SK-N-SH treated with all-trans-retinoic acid at 6 μM for 48 hours (cell line): ENCODE data around the gene PEAR1.

Experiments used
- ATAC-seq: fragments of 200-7000 bp; cut with Tn5 transposase; 3 replicates; pipeline ENCODE4 v1.9.1; 2020; ENCODE audit warnings: mild to moderate bottlenecking, moderate library complexity
- CSDC2 ChIP-seq: fragments of 250-450 bp; sonication (Bioruptor Pico); IDR thresholded peaks from 2 replicates; pipeline ENCODE4 v1.5.0; 2020; ENCODE audit warnings: mild to moderate bottlenecking, moderate library complexity
- ESRRG ChIP-seq: fragments of 250-450 bp; sonication (Bioruptor Pico); IDR thresholded peaks from 2 replicates; pipeline ENCODE4 v1.6.1; 2021; ENCODE audit warnings: mild to moderate bottlenecking
- OSR1 ChIP-seq: fragments of 250-450 bp; sonication (Bioruptor Pico); IDR thresholded peaks from 2 replicates; pipeline ENCODE4 v1.8.0; 2022; ENCODE audit warnings: moderate library complexity, mild to moderate bottlenecking, inconsistent platforms
- PATZ1 ChIP-seq: fragments of 250-450 bp; sonication (Bioruptor Pico); IDR thresholded peaks from 2 replicates; pipeline ENCODE4 v1.8.0; 2020; ENCODE audit warnings: mild to moderate bottlenecking, moderate library complexity, borderline replicate concordance
- POU6F1 ChIP-seq: fragments of 250-450 bp; sonication (Bioruptor Pico); IDR thresholded peaks from 2 replicates; pipeline ENCODE4 v1.8.0; 2021; ENCODE audit warnings: low read depth, mild to moderate bottlenecking, moderate library complexity, borderline replicate concordance
- SNAI2 ChIP-seq: fragments of 250-450 bp; sonication (Bioruptor Pico); IDR thresholded peaks from 2 replicates; pipeline ENCODE4 v1.5.0; 2020; ENCODE audit warnings: mild to moderate bottlenecking, moderate library complexity
- TCF4 ChIP-seq: fragments of 250-450 bp; sonication (Bioruptor Pico); IDR thresholded peaks from 2 replicates; pipeline ENCODE4 v1.8.0; 2021; ENCODE audit warnings: mild to moderate bottlenecking, moderate library complexity, borderline replicate concordance
- TOX ChIP-seq: fragments of 250-450 bp; sonication (Bioruptor Pico); IDR thresholded peaks from 2 replicates; pipeline ENCODE4 v1.8.0; 2021; ENCODE audit warnings: mild to moderate bottlenecking, moderate library complexity, borderline replicate concordance
- ZFP3 ChIP-seq: fragments of 250-450 bp; sonication (Bioruptor Pico); IDR thresholded peaks from 2 replicates; pipeline ENCODE4 v1.5.0; 2020; ENCODE audit warnings: mild to moderate bottlenecking, moderate library complexity
- ZNF70 ChIP-seq: fragments of 450-650 bp; formaldehyde crosslinking; IDR thresholded peaks from 2 replicates; pipeline ENCODE4 v1.5.0; 2020; ENCODE audit warnings: mild to moderate bottlenecking, moderate library complexity
- ZNF8 ChIP-seq: fragments of 450-650 bp; formaldehyde crosslinking; IDR thresholded peaks from 2 replicates; pipeline ENCODE4 v1.5.0; 2020; ENCODE audit warnings: mild to moderate bottlenecking, moderate library complexity
- TF ChIP-seq, protein P1 (sequence below): fragments of 250-450 bp; sonication (Bioruptor Pico); IDR thresholded peaks from 2 replicates; pipeline ENCODE4 v1.5.0; 2020; ENCODE audit warnings: mild to moderate bottlenecking, moderate library complexity

The PEAR1 gene

DNA sequence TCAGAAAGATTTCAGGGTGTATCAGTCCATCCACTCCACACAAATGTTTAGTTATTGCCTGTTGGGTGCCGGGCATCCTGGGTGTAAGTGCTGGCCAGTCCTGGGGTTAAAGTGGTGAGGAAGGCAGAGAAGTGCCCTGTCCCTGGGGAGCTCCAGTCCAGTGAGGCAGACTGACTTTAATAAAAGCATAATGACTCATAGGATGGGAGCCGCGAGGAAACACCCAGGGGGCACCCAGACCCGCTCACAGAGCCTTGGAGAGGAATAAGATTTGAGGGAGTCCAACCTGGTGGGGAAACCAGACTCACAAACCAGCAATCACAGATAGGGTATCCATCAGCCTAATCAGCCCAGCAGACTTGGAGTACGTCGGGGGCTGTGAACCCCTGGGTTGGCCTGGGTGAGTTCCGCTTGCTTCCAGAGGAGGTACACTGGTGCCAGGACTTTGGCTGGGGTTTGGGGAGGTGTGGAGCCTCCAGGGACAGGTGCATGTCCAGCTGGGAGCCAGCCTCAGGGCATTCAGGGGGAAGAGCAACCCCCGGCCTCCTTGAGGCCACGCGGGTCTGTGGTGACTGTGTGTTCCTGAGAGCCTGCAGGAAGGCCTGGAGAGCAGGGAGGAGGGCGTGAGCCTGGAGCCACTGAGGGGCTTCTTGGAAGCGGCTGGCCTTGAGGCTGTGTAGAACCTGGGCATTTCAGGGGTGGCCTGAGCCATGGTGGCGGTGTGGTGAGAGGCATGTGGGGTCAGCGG is 3.7 kb downstream of the PEAR1 start:
- TF ChIP-seq PATZ1 (CRISPR knock-in tag) = no peak
- 0 out of 2 replicates have a peak, but pooled peaks have one; percentile 16 for TF ChIP-seq ZFP3 (CRISPR knock-in tag)
- TF ChIP-seq OSR1 (CRISPR knock-in tag) = no peak
- TF ChIP-seq SNAI2 (CRISPR knock-in tag) = no peak
- no peak for TF ChIP-seq POU6F1 (CRISPR knock-in tag)
- TF ChIP-seq ZNF70 (CRISPR knock-in tag) = no peak
- peak; percentile 53 for ATAC-seq

GRCh38 chr1:156898161-156898566 is 4.6 kb downstream of the PEAR1 start:
- no peak for TF ChIP-seq POU6F1 (CRISPR knock-in tag)
- TF ChIP-seq CSDC2 (CRISPR knock-in tag) = no peak
- TF ChIP-seq TCF4 (CRISPR knock-in tag) = no peak
- TF ChIP-seq ZNF8 = no peak

DNA sequence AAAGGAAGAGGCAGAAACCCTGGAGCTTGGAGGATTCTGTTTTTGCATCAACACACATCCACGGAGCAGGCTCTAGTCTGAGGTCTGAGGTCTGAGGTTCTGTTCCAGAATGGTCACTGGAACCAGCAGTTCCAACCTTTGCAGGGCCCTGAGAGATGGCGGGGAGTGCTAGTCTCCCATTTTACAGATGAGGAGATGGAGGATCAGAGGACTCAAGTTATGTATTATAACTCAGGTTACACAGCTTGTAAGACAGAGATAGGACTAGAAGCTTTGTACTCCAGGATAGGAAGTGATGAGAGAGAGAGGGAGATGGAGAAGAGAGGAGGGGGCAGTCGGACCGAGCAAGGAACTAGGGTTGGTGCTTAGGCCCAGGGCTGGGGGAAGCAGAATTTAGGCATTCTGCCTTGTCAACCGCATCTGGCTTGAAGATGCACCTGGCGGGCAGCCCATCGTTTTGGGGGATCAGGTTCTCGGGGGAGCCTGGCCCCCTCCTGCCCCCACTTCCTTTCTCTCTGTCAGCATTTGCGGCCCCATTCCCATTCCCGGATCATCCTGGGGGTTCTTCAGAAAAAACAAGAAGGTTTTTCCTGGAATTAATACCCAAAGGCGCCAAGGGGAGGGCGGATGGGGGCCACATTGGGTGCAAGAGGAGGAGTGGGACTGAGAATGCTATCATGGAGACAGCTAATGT is 5.6 kb downstream of the PEAR1 start:
- ATAC-seq = no peak
- TF ChIP-seq, protein P1, sequence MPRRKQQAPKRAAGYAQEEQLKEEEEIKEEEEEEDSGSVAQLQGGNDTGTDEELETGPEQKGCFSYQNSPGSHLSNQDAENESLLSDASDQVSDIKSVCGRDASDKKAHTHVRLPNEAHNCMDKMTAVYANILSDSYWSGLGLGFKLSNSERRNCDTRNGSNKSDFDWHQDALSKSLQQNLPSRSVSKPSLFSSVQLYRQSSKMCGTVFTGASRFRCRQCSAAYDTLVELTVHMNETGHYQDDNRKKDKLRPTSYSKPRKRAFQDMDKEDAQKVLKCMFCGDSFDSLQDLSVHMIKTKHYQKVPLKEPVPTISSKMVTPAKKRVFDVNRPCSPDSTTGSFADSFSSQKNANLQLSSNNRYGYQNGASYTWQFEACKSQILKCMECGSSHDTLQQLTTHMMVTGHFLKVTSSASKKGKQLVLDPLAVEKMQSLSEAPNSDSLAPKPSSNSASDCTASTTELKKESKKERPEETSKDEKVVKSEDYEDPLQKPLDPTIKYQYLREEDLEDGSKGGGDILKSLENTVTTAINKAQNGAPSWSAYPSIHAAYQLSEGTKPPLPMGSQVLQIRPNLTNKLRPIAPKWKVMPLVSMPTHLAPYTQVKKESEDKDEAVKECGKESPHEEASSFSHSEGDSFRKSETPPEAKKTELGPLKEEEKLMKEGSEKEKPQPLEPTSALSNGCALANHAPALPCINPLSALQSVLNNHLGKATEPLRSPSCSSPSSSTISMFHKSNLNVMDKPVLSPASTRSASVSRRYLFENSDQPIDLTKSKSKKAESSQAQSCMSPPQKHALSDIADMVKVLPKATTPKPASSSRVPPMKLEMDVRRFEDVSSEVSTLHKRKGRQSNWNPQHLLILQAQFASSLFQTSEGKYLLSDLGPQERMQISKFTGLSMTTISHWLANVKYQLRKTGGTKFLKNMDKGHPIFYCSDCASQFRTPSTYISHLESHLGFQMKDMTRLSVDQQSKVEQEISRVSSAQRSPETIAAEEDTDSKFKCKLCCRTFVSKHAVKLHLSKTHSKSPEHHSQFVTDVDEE (CRISPR knock-in tag) = no peak

More at GRCh38 chr1:156898161-156898566, 4.6 kb downstream of the PEAR1 start:
- ATAC-seq = peak; percentile 17

DNA sequence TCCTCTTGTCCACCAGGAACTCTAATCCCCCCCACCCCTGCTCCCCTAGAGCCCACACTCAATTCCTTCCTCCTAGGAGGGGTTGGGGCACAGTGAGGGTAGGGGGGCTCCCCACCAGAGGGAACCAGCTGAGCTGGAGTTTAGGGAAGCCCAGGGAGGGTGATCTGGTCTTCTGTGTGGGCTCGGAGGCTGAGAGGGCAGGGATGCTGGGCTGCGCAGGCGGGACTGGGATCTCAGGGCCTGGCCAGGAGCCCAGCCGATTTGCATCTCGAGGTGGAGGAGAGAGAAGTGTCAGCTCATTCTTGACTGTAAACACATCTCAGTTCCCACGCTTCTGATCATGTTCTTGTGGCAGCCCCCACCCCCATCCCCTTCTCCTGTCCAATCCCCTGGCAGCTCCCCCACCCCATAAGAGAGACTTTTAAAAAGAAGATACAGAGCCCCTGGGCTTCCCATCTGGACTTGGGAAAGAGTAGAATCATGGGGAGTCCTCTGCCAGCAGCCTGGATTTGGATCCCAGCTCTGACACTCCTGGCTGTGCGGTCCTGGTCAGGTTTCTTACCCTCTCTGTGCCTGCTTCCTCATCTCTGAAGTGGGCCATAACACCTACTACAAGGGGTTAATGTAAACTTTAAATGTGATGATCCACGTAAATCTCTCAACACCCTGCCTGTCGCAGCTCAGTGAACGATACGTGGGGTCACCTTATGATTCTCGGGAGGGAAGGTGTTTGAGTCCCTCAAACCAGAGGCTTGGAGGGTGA is 6.6 kb downstream of the PEAR1 start:
- TF ChIP-seq TOX (CRISPR knock-in tag) (no peak), PATZ1 (CRISPR knock-in tag) (no peak), ESRRG (no peak), POU6F1 (CRISPR knock-in tag) (no peak), CSDC2 (CRISPR knock-in tag) (no peak)
- TF ChIP-seq, all 23 proteins: peak for 0
- ATAC-seq = no peak
